GM21390 (cell line): ENCODE results near the gene EMX2.
"Not testable (repeated sequence)": the region's sequence is repeated elsewhere in the genome, so short reads cannot be mapped to it uniquely, and the experiment has no call there.

ENCODE experiments used
- ATAC-seq: cut with Tn5 transposase; IDR thresholded peaks from one replicate; pipeline ENCODE4 v1.9.1; 2021; ENCODE audit not compliant: unreplicated experiment

Gene EMX2

GRCh38 chr10:117555017-117555416, 12.5 kb downstream of the EMX2 start:
- ATAC-seq: no peak

GRCh38 chr10:117555863-117556262, 13.3 kb downstream of the EMX2 start:
- ATAC-seq: no peak

- no peak for ATAC-seq
These were observed 13.8 kb downstream of the EMX2 start for GRCh38 chr10:117556356-117556755.

- ATAC-seq: no peak
These were observed 17.2 kb downstream of the EMX2 start for GRCh38 chr10:117559712-117560111.

GRCh38 chr10:117560942-117561341, 18.4 kb downstream of the EMX2 start:
- ATAC-seq: no peak

- ATAC-seq: no peak
These were observed 19.7 kb downstream of the EMX2 start for GRCh38 chr10:117562220-117562619.

GRCh38 chr10:117562896-117563737, 20.6 kb downstream of the EMX2 start:
- ATAC-seq: no peak

- no peak for ATAC-seq
These were observed 21.2 kb downstream of the EMX2 start for GRCh38 chr10:117563780-117564179.

GRCh38 chr10:117565068-117565467, 22.5 kb downstream of the EMX2 start:
- no peak for ATAC-seq

- ATAC-seq: no peak
These were observed 25.8 kb downstream of the EMX2 start for GRCh38 chr10:117568334-117568733.

GRCh38 chr10:117569610-117570390, 27.3 kb downstream of the EMX2 start:
- no peak for ATAC-seq

GRCh38 chr10:117570880-117571279, 28.3 kb downstream of the EMX2 start:
- ATAC-seq: no peak

GRCh38 chr10:117574498-117575146, 32.1 kb downstream of the EMX2 start:
- ATAC-seq: no peak

- no peak for ATAC-seq
These were observed 35.9 kb downstream of the EMX2 start for GRCh38 chr10:117578490-117578889.

GRCh38 chr10:117578999-117579590, 36.5 kb downstream of the EMX2 start:
- no peak for ATAC-seq

- no peak for ATAC-seq
These were observed 39.4 kb downstream of the EMX2 start for GRCh38 chr10:117581961-117582360.

- not testable (repeated sequence) for ATAC-seq
These were observed 42.3 kb downstream of the EMX2 start for GRCh38 chr10:117584831-117585230.

GRCh38 chr10:117587036-117587435, 44.5 kb downstream of the EMX2 start:
- ATAC-seq: no peak

GRCh38 chr10:117590101-117590875, 47.7 kb downstream of the EMX2 start:
- ATAC-seq: no peak

GRCh38 chr10:117591043-117591442, 48.5 kb downstream of the EMX2 start:
- ATAC-seq: no peak
